ENCODE data around the gene UBE2G1. TPM values are rescaled to one million over a fixed set of nuclear protein-coding genes. Genes with fewer than 3 reads are reported as not detected.

Gene UBE2G1
- total and polyA plus RNA-seq, 2 of the 13 experiments (the other 11 are each of a cell fraction or from before 2014, with no cell fraction given): 27.9 to 42.6 TPM

- TF ChIP-seq ZBTB26 (CRISPR knock-in tag; IDR thresholded peaks at IDR 0.05; ENCODE audit: borderline replicate concordance): no peak
- peak; percentile 49; the same call in 1 of the 2 replicates for TF ChIP-seq ZC3H13 (CRISPR knock-in tag; IDR thresholded peaks at IDR 0.05)
- peak; percentile 95 for TF ChIP-seq YY1 (IDR thresholded peaks at IDR 0.05; ENCODE audit: insufficient read depth, insufficient replicate concordance, low read depth, low read length)
- TF ChIP-seq ZNF746 (CRISPR knock-in tag; IDR thresholded peaks at IDR 0.05): no peak
- no peak for TF ChIP-seq ZFP82 (CRISPR knock-in tag; IDR thresholded peaks at IDR 0.05; ENCODE audit: borderline replicate concordance)
- TF ChIP-seq ZNF639 (CRISPR knock-in tag; conservative IDR thresholded peaks at IDR 0.05): peak; percentile 61; the same call in 1 of the 2 replicates
- TF ChIP-seq POLR2G (IDR thresholded peaks at IDR 0.05; ENCODE audit: low read depth, low read length): peak; percentile 93
- peak; percentile 84 for TF ChIP-seq XRCC5 (optimal IDR thresholded peaks at IDR 0.05; ENCODE audit: low read length)
- peak; percentile 95 for TF ChIP-seq ASH2L (IDR thresholded peaks at IDR 0.05; ENCODE audit: insufficient read length, low read depth, low read length)
- TF ChIP-seq ZBTB2 (CRISPR knock-in tag; IDR thresholded peaks at IDR 0.05; ENCODE audit: low read depth): peak; percentile 89
- TF ChIP-seq HDAC6 (IDR thresholded peaks at IDR 0.05; ENCODE audit: low read depth, low read length): no peak
- peak; percentile 95; the same call in 1 of the 2 replicates for TF ChIP-seq ZNF704 (CRISPR knock-in tag; IDR thresholded peaks at IDR 0.05; ENCODE audit: borderline replicate concordance)
- no peak for TF ChIP-seq HNRNPH1 (optimal IDR thresholded peaks at IDR 0.05; ENCODE audit: low read depth, low read length)
- TF ChIP-seq HIC2 (CRISPR knock-in tag; IDR thresholded peaks at IDR 0.05; ENCODE audit: low read depth): no peak
- TF ChIP-seq ZHX1 (CRISPR knock-in tag; IDR thresholded peaks at IDR 0.05; ENCODE audit: low read depth): peak; percentile 76; the same call in 1 of the 2 replicates
- TF ChIP-seq EHMT2 (IDR thresholded peaks at IDR 0.05; ENCODE audit: borderline replicate concordance, low read depth, low read length): no peak
- peak; percentile 97 for TF ChIP-seq ARNT2 (CRISPR knock-in tag; IDR thresholded peaks at IDR 0.05; ENCODE audit: low read depth)
These were observed 102.9 kb downstream of the UBE2G1 start, which contains the start of gene ANKFY1 (continued) for GRCh38 chr17:4263282-4264215.

All from HepG2 (cell line).